Stimulated activated CD8-positive, alpha-beta memory T cell treated with anti-CD3 and anti-CD28 coated beads, Interleukin-12 subunit alpha, Interleukin-12 subunit beta, amount 100 ng/mL, for 4 hours (primary cell): Measurements from ENCODE around the gene MYO1B.

Experiments
- DNase-seq: peaks from one replicate; pipeline ENCODE4 v3.0.0-alpha.2; 2020; ENCODE audit warnings: low read depth

Gene MYO1B

GRCh38 chr2:191245046-191245868 is at the start of gene MYO1B:
Gene MYO1B, plus strand, starts transcription at chr2:191245404. Its CDS starts 31,492 bp downstream, at chr2:191276896.
- peak; percentile 43 for DNase-seq

GRCh38 chr2:191197096-191197495 is 48.1 kb upstream of the MYO1B start:
- DNase-seq, result no peak

- DNase-seq, result no peak
Observed at GRCh38 chr2:191198271-191198670, 46.9 kb upstream of the MYO1B start.

- DNase-seq, result no peak
Observed at GRCh38 chr2:191199929-191200512, 45.2 kb upstream of the MYO1B start.

GRCh38 chr2:191200910-191201309 is 44.3 kb upstream of the MYO1B start:
- no peak for DNase-seq

GRCh38 chr2:191202209-191202721 is 42.9 kb upstream of the MYO1B start:
- DNase-seq, result no peak

- no peak for DNase-seq
Observed at GRCh38 chr2:191202881-191203397, 42.3 kb upstream of the MYO1B start.

- no peak for DNase-seq
Observed at GRCh38 chr2:191204433-191204832, 40.8 kb upstream of the MYO1B start.

GRCh38 chr2:191206613-191207471 is 38.4 kb upstream of the MYO1B start:
- peak; percentile 27 for DNase-seq

- no peak for DNase-seq
Observed at GRCh38 chr2:191209340-191209739, 35.9 kb upstream of the MYO1B start.

- DNase-seq, result no peak
Observed at GRCh38 chr2:191212119-191212518, 33.1 kb upstream of the MYO1B start.

GRCh38 chr2:191213333-191213732 is 31.9 kb upstream of the MYO1B start:
- DNase-seq, result no peak

GRCh38 chr2:191215230-191215629 is 30.0 kb upstream of the MYO1B start:
- DNase-seq, result no peak

GRCh38 chr2:191215666-191216065 is 29.5 kb upstream of the MYO1B start:
- no peak for DNase-seq

- no peak for DNase-seq
Observed at GRCh38 chr2:191217580-191217979, 27.6 kb upstream of the MYO1B start.

GRCh38 chr2:191218292-191218898 is 26.8 kb upstream of the MYO1B start:
- no peak for DNase-seq

- no peak for DNase-seq
Observed at GRCh38 chr2:191220671-191221070, 24.5 kb upstream of the MYO1B start.

GRCh38 chr2:191221666-191222065 is 23.5 kb upstream of the MYO1B start:
- DNase-seq, result no peak

- no peak for DNase-seq
Observed at GRCh38 chr2:191222507-191222906, 22.7 kb upstream of the MYO1B start.

- no peak for DNase-seq
Observed at GRCh38 chr2:191222952-191223351, 22.3 kb upstream of the MYO1B start.

GRCh38 chr2:191225126-191225525 is 20.1 kb upstream of the MYO1B start:
- DNase-seq, result no peak

GRCh38 chr2:191225690-191226089 is 19.5 kb upstream of the MYO1B start:
- no peak for DNase-seq
